GM12878 (cell line): Measurements from ENCODE around the gene ST7. TPM values are rescaled to one million over a fixed set of nuclear protein-coding genes. Genes with fewer than 3 reads are reported as not detected.

Experiments used
- ATAC-seq: fragments of 200-7000 bp; cut with Tn5 transposase; 3 replicates; pipeline ENCODE4 v1.9.1; 2020; ENCODE audit warnings: mild to moderate bottlenecking, moderate library complexity
- BruUV-seq: library from RNA; stranded (reverse); fragments of 400-500 nt; replicated peaks from 2 replicates; lab custom pipeline; 2021; lab: Mats Ljungman, UMichigan
- CTCF ChIA-PET: fragments of 300-600 bp; sonication (Branson Sonifier 250); formaldehyde crosslinking; extraction: SDS; loops from one replicate; lab custom pipeline; 2021; ENCODE audit warnings: inconsistent platforms; lab: Yijun Ruan, JAX
- POLR2A ChIA-PET: fragments of 350-600 bp; formaldehyde crosslinking; extraction: SDS; loops from one replicate; lab custom pipeline; 2021; ENCODE audit warnings: inconsistent platforms; lab: Charles Lee
- RAD21 ChIA-PET: fragments of 300-600 bp; sonication (Branson Sonifier 250); formaldehyde crosslinking; loops from one replicate; lab custom pipeline; 2023; ENCODE audit warnings: antibody characterized with exemption; ENCODE audit not compliant: unreplicated experiment; lab: Charles Lee
- SMC1A ChIA-PET: fragments of 300-600 bp; sonication (Branson Sonifier 250); formaldehyde crosslinking; loops from one replicate; lab custom pipeline; 2023; ENCODE audit not compliant: unreplicated experiment, uncharacterized antibody; lab: Charles Lee
- DNase-seq: peaks from one replicate; pipeline ENCODE4 v3.0.0-alpha.2; 2011; ENCODE audit warnings: low read depth, low spot score
- FAIRE-seq: peaks from 3 replicates; lab custom pipeline; 2011; peaks lifted over from hg19 to GRCh38; lab: Jason Lieb, UNC
- H2AFZ ChIP-seq: 2 replicates; pipeline ENCODE4 v1.6.0; 2011; ENCODE audit warnings: low read depth, low read length, control low read depth; ENCODE audit not compliant: control insufficient read depth
- H3K27ac ChIP-seq: 2 replicates; pipeline ENCODE4 v1.5.1; 2011; ENCODE audit warnings: control low read depth; ENCODE audit not compliant: control insufficient read depth, insufficient read depth
- H3K27me3 ChIP-seq, 2 experiments: replicated peaks in 1 of 2; 2 replicates each; pipeline versions ENCODE4 v1.6.0 to v1.6.1; 2011; ENCODE audit warnings: low read length in 1 of 2; ENCODE audit not compliant: control insufficient read depth in 2 of 2, insufficient read depth in 2 of 2
- H3K36me3 ChIP-seq, 2 experiments: 2 replicates each; pipeline ENCODE4 v1.5.1; 2011; ENCODE audit warnings: low read length in 1 of 2; ENCODE audit not compliant: control insufficient read depth in 2 of 2, insufficient read depth in 2 of 2
- H3K4me1 ChIP-seq: 2 replicates; pipeline ENCODE4 v1.6.1; 2011; ENCODE audit warnings: mild to moderate bottlenecking, low read length, moderate library complexity, mixed read lengths; ENCODE audit not compliant: control insufficient read depth, insufficient read depth
- H3K4me2 ChIP-seq: 2 replicates; pipeline ENCODE4 v1.6.0; 2011; ENCODE audit warnings: control low read depth; ENCODE audit not compliant: control insufficient read depth, insufficient read depth
- H3K4me3 ChIP-seq: fragments of 200-600 bp; sonication (generic); 2 replicates; pipeline ENCODE4 v1.5.1; 2016
- H3K79me2 ChIP-seq: 2 replicates; pipeline ENCODE4 v1.6.0; 2011; ENCODE audit warnings: low read length; ENCODE audit not compliant: control insufficient read depth, insufficient read depth
- H3K9ac ChIP-seq: 2 replicates; pipeline ENCODE4 v1.8.0; 2011; ENCODE audit warnings: low read length, control low read depth, mixed read lengths; ENCODE audit not compliant: control insufficient read depth, insufficient read depth
- H3K9me3 ChIP-seq: replicated peaks from 3 replicates; pipeline ENCODE4 v1.5.1; 2011; ENCODE audit warnings: mild to moderate bottlenecking, low read length; ENCODE audit not compliant: control insufficient read depth, insufficient read depth
- H4K20me1 ChIP-seq: 2 replicates; pipeline ENCODE4 v1.6.0; 2011; ENCODE audit not compliant: control insufficient read depth, insufficient read depth
- CEBPB ChIP-seq, 2 experiments: fragments of 150-350 bp in 1 of 2; IDR thresholded peaks; 2 replicates each; pipeline ENCODE4 v1.6.1; 2012 to 2014; ENCODE audit warnings: low read depth in 2 of 2, low read length in 2 of 2, borderline replicate concordance in 1 of 2, inconsistent platforms in 1 of 2
- EGR1 ChIP-seq, 2 experiments: IDR thresholded peaks; 1 replicate in 1 of 2; 2 replicates in 1 of 2; pipeline ENCODE4 v1.6.1; 2011 to 2012; ENCODE audit warnings: low read depth in 2 of 2, low read length in 2 of 2, borderline replicate concordance in 1 of 2, mild to moderate bottlenecking in 1 of 2, moderate library complexity in 1 of 2
- HDGF ChIP-seq: fragments of 450-650 bp; IDR thresholded peaks from 2 replicates; pipeline ENCODE4 v1.6.1; 2016; ENCODE audit warnings: antibody characterized with exemption
- KLF5 ChIP-seq: fragments of 450-650 bp; IDR thresholded peaks from 2 replicates; pipeline ENCODE4 v1.6.1; 2014; ENCODE audit warnings: mild to moderate bottlenecking; ENCODE audit not compliant: partially characterized antibody
- MTA2 ChIP-seq: fragments of 450-650 bp; IDR thresholded peaks from 2 replicates; pipeline ENCODE4 v1.6.1; 2016; ENCODE audit warnings: low read depth, mild to moderate bottlenecking, moderate library complexity
- NFYB ChIP-seq: IDR thresholded peaks from 2 replicates; pipeline ENCODE4 v1.6.1; 2011; ENCODE audit warnings: low read depth, mild to moderate bottlenecking, low read length, improper control_type of control experiment, moderate library complexity; ENCODE audit not compliant: insufficient read depth
- PAX8 ChIP-seq: fragments of 450-650 bp; IDR thresholded peaks from 2 replicates; pipeline ENCODE4 v1.6.1; 2017; ENCODE audit warnings: mild to moderate bottlenecking, moderate library complexity
- PBX3 ChIP-seq: IDR thresholded peaks from 2 replicates; pipeline ENCODE4 v1.6.1; 2011; ENCODE audit warnings: mild to moderate bottlenecking, low read depth, low read length, moderate library complexity; ENCODE audit not compliant: insufficient replicate concordance
- RBBP5 ChIP-seq: fragments of 200-600 bp; sonication (generic); conservative IDR thresholded peaks from 2 replicates; pipeline ENCODE4 v1.6.1; 2016
- RELA ChIP-seq: fragments of 450-650 bp; IDR thresholded peaks from 2 replicates; pipeline ENCODE4 v1.8.0; 2014; ENCODE audit warnings: borderline replicate concordance; ENCODE audit not compliant: partially characterized antibody
- REST ChIP-seq: IDR thresholded peaks from 2 replicates; pipeline ENCODE4 v1.6.1; 2012; ENCODE audit warnings: mild to moderate bottlenecking, low read depth, low read length
- SIN3A ChIP-seq: IDR thresholded peaks from 2 replicates; pipeline ENCODE4 v1.6.1; 2012; ENCODE audit warnings: low read depth, low read length, improper control_type of control experiment
- STAT3 ChIP-seq: IDR thresholded peaks from 2 replicates; pipeline ENCODE4 v1.6.1; 2011; ENCODE audit warnings: low read depth, low read length, improper control_type of control experiment
- TCF7 ChIP-seq: IDR thresholded peaks from 2 replicates; pipeline ENCODE4 v1.6.1; 2014; ENCODE audit warnings: antibody characterized with exemption, borderline replicate concordance
- ZNF592 ChIP-seq: fragments of 450-650 bp; IDR thresholded peaks from 2 replicates; pipeline ENCODE4 v1.6.1; 2017; ENCODE audit warnings: mild to moderate bottlenecking, moderate library complexity
- WGBS: methylation state at CpG from one replicate; pipeline ENCODE4 v1.1.6; 2016; ENCODE audit warnings: low lambda C conversion rate; ENCODE audit not compliant: insufficient replicate concordance, insufficient coverage; ENCODE audit errors: missing lambda C conversion rate; 5-methylcytosine and 5-hydroxymethylcytosine counted together
- in situ Hi-C: fragments of 300-500 bp; cut with MboI; formaldehyde crosslinking; loops from 9 replicates; pipeline ENCODE4 v1.14.3; 2018; ENCODE audit warnings: mixed read lengths
- intact Hi-C: fragments of 100-400 bp; cut with micrococcal nuclease; formaldehyde crosslinking; loops from one replicate; pipeline ENCODE4 v1.14.2; 2022; ENCODE audit not compliant: unreplicated experiment
- polyA plus RNA-seq, 11 experiments: library from polyadenylated mRNA; depleted of rRNA in 4 of 11; unstranded in 6 of 11; stranded (reverse) in 5 of 11; fragments of >200 nt; fragmentation: Nextera tagmentation in 4 of 11; fragmentation: Illumina TruSeq in 1 of 11; extraction: Ambion mirVana in 4 of 11; extraction: Trizol in 1 of 11; gene quantifications; 1 replicate in 1 of 11; 2 replicates in 10 of 11; pipeline versions ENCODE4 v1.2.1 to v1.2.3, GENCODE V29; 2011 to 2016; ENCODE audit warnings: inconsistent platforms in 2 of 11, missing spikeins in 2 of 11, low read depth in 1 of 11
- total RNA-seq, 4 experiments: library from RNA; depleted of rRNA in 3 of 4; stranded (reverse); fragments of >200 nt in 3 of 4; fragmentation: Illumina TruSeq in 1 of 4; extraction: Trizol in 1 of 4; gene quantifications; 2 replicates each; pipeline versions ENCODE4 v1.2.1 to v1.2.3, GENCODE V29; 2013 to 2021

Gene ST7
- total and polyA plus RNA-seq, 10 of the 15 experiments (the other 5 are each of a cell fraction or from before 2014, with no cell fraction given): 27.7 to 76.4 (median 53.6) TPM

GRCh38 chr7:117135553-117135891, 182.2 kb downstream of the ST7 start:
- Histone ChIP-seq H3K4me1 (peaks cover 9% of the 10 kb centered on the region; the same call in 1 of the 2 replicates), H3K4me2 (no peak overlapping the region), H4K20me1 (no peaks in the 10 kb centered on the region), H3K36me3 (peaks cover 4 to 29% of the 10 kb centered on the region in 2 experiments), H3K79me2 (no peaks in the 10 kb centered on the region), H3K27me3 (no peaks in the 10 kb centered on the region), H3K4me3 (no peak overlapping the region), H3K27ac (no peak overlapping the region), H3K9ac (no peak overlapping the region), H3K9me3 (no peaks in the 10 kb centered on the region), H2AFZ (no peak overlapping the region)
- ChIA-PET RAD21 (interaction anchor here (2.7 kb wide), 1 partner anchor 10 kb away, joined by 17 read pairs; no protein-coding TSS in a partner anchor), CTCF (interaction anchor here (0.9 to 4.0 kb wide), 6 partner anchors 9 to 245 kb away, joined by 3 to 25 read pairs (median 9); no protein-coding TSS in a partner anchor), SMC1A (interaction anchor here (0.5 to 2.7 kb wide), 10 partner anchors 9 to 1020 kb away, joined by 3 to 14 read pairs (median 3); no protein-coding TSS in a partner anchor), POLR2A (interaction anchor here (1.2 kb wide), 1 partner anchor 24 kb away, joined by 3 read pairs; no protein-coding TSS in a partner anchor)
- ATAC-seq: no peak
- in situ Hi-C loops: no loop called here
- no peak for TF ChIP-seq TCF7
- no peak for TF ChIP-seq MTA2
- no peak for TF ChIP-seq ZNF592
- no peak for TF ChIP-seq RBBP5
- no peak for TF ChIP-seq CEBPB (IDR thresholded peaks at IDR 0.05; ENCODE audit: borderline replicate concordance in 1 of 2, low read depth in 2 of 2, low read length in 2 of 2)
- no peak for TF ChIP-seq REST
- TF ChIP-seq EGR1 (IDR thresholded peaks at IDR 0.05; ENCODE audit: borderline replicate concordance in 1 of 2, low read depth in 2 of 2, low read length in 2 of 2): no peak
- TF ChIP-seq SIN3A: no peak
- TF ChIP-seq PAX8: no peak
- no peak for TF ChIP-seq STAT3
- no peak for TF ChIP-seq NFYB
- TF ChIP-seq KLF5: no peak
- TF ChIP-seq RELA: no peak
- no peak for TF ChIP-seq PBX3
- TF ChIP-seq HDGF: no peak
- 91% methylated on average over 1 of the region's 1 CpG for WGBS
- no TSS peak for BruUV-seq
- DNase-seq: no peak
- intact Hi-C loops: no loop called here
- no peak for FAIRE-seq
